HG02763 (cell line): ENCODE results near the gene IL3RA.
"Not testable (repeated sequence)": the region's sequence is repeated elsewhere in the genome, so short reads cannot be mapped to it uniquely, and the experiment has no call there.

ENCODE experiments used
- ATAC-seq: cut with Tn5 transposase; IDR thresholded peaks from one replicate; pipeline ENCODE4 v1.9.1; 2021; ENCODE audit warnings: mild to moderate bottlenecking, moderate library complexity; ENCODE audit not compliant: unreplicated experiment

The IL3RA gene

GRCh38 chrX:1397001-1397400, 60.4 kb downstream of the IL3RA start:
- ATAC-seq = no peak

- no peak for ATAC-seq
Measured at GRCh38 chrX:1397441-1398270, 61.1 kb downstream of the IL3RA start.

GRCh38 chrX:1398431-1399340, 62.1 kb downstream of the IL3RA start:
- ATAC-seq = no peak

GRCh38 chrX:1400049-1400448, 63.5 kb downstream of the IL3RA start:
- no peak for ATAC-seq

GRCh38 chrX:1400742-1401471, 64.3 kb downstream of the IL3RA start:
- no peak for ATAC-seq

- ATAC-seq = no peak
Measured at GRCh38 chrX:1401611-1402430, 65.2 kb downstream of the IL3RA start.

GRCh38 chrX:1403228-1403627, 66.6 kb downstream of the IL3RA start:
- no peak for ATAC-seq

GRCh38 chrX:1403867-1404266, 67.3 kb downstream of the IL3RA start:
- ATAC-seq = not testable (repeated sequence)

GRCh38 chrX:1405769-1406168, 69.2 kb downstream of the IL3RA start:
- ATAC-seq = not testable (repeated sequence)

GRCh38 chrX:1407035-1407434, 70.5 kb downstream of the IL3RA start:
- ATAC-seq = no peak

GRCh38 chrX:1411326-1411725, 74.7 kb downstream of the IL3RA start:
- ATAC-seq = no peak

- no peak for ATAC-seq
Measured at GRCh38 chrX:1412551-1413161, 76.1 kb downstream of the IL3RA start.

GRCh38 chrX:1416327-1416784, 79.8 kb downstream of the IL3RA start:
- ATAC-seq = no peak

- no peak for ATAC-seq
Measured at GRCh38 chrX:1416965-1417760, 80.6 kb downstream of the IL3RA start.

GRCh38 chrX:1417921-1418771, 81.6 kb downstream of the IL3RA start:
- ATAC-seq = no peak

- ATAC-seq = no peak
Measured at GRCh38 chrX:1418901-1419544, 82.4 kb downstream of the IL3RA start.

GRCh38 chrX:1419545-1420355, 83.2 kb downstream of the IL3RA start:
- no peak for ATAC-seq
